Measurements from ENCODE around the gene PTGER4. TPM values are rescaled to one million over a fixed set of nuclear protein-coding genes. Genes with fewer than 3 reads are reported as not detected.
"Not testable (repeated sequence)": the region's sequence is repeated elsewhere in the genome, so short reads cannot be mapped to it uniquely, and the experiment has no call there.

PTGER4 gene
- 10 to 100 TPM in 2 of 3 donors, 1 to 10 TPM in 1; 9.5 to 14.3 (median 12.2) TPM for polyA plus RNA-seq (ENCODE audit: insufficient read length in 3 of 3)

GRCh38 chr5:40679913-40680681 is at the start of gene PTGER4:
PTGER4 (plus strand) TSS chr5:40679915; CDS start chr5:40680994, 1,079 bp downstream.
- no peak for DNase-seq (ENCODE audit: low read depth in 3 of 3, low spot score in 2 of 3)

GRCh38 chr5:40630126-40630525 is 49.6 kb upstream of the PTGER4 start:
- DNase-seq (ENCODE audit: low read depth in 3 of 3, low spot score in 2 of 3): no peak

DNA sequence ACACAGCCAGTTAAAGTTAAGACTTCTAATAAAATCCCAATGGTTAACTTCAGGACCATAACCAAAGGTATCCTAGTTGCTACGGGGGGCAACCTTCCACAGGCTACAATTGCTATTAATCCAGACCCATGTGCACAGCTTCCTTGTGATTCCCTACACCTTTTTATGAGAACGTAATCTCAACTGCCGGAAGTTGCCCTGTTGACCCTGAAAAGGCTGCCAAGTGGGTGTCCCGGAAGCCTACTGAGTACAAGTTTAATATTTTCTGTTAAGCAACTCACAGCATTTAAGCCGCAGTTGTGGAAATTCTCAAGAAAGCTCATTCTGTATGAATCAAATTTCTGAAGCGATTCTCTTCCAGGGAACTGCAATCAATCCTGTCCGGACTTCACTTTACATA is 48.5 kb upstream of the PTGER4 start:
- no peak for DNase-seq (ENCODE audit: low read depth in 3 of 3, low spot score in 2 of 3)

DNA sequence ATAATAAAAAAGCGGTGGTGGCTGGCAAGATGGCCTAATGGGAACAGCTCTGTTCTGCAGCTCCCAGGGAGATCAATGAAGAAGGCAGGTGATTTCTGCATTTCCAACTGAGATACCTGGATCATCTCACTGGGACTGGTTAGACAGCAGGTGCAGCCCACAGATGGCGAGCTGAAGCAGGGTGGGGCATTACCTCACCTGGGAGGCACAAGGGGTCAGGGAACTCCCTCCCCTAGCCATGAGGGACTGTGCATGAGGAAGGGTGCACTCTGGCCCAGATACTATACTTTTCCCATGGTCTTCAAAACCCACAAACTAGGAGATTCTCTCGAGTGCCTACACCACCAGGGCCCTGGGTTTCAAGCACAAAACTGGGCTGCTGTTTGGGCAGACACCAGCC is 45.6 kb upstream of the PTGER4 start:
- no peak for DNase-seq (ENCODE audit: low read depth in 3 of 3, low spot score in 2 of 3)

DNA sequence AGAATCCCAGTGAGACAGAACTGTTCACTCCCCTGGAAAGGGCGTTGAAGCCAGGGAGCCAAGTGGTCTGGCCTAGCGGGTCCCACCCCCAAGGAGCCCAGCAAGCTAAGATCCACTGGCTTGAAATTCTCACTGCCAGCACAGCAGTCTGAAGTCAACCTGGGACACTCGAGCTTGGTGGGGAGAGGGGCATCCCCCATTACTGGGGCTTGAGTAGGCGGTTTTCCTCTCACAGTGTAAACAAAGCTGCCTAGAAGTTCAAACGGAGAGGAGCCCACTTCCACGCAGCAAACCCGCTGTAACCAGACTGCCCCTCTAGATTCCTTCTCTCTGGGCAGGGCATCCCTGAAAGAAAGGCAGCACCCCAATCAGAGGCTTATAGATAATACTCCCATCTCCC is 45.1 kb upstream of the PTGER4 start:
- DNase-seq (ENCODE audit: low read depth in 3 of 3, low spot score in 2 of 3): no peak

- DNase-seq (ENCODE audit: low read depth in 3 of 3, low spot score in 2 of 3): not testable (repeated sequence)
Measured at GRCh38 chr5:40639531-40639930, 40.2 kb upstream of the PTGER4 start.

DNA sequence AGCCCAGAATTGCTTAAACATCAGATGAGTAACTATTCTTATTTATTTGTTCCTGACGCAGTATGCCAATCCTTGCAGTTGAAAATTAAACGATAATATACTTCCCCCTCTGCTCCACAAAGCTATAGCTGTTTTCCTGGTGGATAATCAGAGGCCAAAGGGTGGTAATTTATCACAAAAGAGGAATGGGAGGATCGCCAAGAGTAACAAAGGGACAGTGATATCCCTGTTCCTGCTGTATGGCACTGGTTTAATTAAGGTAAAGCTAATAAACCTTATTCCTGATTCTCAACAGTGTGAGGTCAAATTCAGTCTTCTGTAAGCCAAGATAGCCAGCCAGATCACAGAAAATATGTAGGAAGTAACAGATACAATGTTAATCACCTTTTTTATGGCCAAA is 33.4 kb upstream of the PTGER4 start:
- peak in 1 of 3 donors; percentile 34 for DNase-seq (ENCODE audit: low read depth in 3 of 3, low spot score in 2 of 3)

DNA sequence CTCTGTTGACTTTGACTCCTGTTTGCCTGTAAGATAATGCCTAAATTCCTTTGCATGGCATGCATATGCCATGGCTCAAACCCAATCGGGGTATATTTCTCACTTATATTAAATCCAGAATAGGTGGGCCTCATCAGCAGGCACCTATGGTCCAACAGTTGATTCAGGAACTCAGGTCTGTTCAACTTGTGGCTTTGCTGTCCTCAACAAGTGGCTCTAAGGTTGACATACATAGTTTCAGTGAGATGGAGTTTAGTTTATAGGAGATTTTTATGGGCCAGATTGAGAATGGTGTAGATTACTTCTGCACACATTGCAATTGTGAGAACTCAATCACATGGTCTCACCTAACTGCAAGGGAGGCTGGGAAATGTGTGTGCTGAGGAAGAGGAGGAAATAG is 31.6 kb upstream of the PTGER4 start:
- no peak for DNase-seq (ENCODE audit: low read depth in 3 of 3, low spot score in 2 of 3)

DNA sequence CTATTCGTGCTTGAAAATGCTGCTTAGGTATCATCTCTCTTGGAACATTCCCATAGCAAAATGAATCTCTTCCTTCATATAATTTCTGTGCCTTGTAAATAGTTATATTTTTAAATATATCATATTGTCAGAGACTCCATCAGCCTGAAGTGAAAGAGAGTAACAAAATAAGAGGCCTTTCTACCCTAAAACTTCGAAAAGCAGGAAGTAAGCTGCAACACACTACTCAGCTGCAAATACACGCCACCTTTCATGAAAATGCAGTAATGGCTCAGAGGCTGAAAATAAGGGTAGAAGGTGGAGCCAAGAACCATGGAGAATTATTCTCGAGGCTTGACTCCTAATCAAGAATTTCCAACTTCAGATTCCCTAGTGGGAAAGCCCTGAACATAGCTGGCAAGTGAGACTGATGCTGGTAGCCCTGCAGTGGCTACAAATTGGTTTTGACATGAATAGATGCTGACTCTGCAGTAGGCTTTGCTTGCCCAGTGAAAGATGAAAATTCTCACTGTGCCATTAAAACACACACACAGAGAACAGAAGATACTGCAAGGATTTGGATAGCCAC is 30.2 kb upstream of the PTGER4 start:
- DNase-seq (ENCODE audit: low read depth in 3 of 3, low spot score in 2 of 3): no peak

GRCh38 chr5:40651201-40651600 is 28.5 kb upstream of the PTGER4 start:
- DNase-seq (ENCODE audit: low read depth in 3 of 3, low spot score in 2 of 3): no peak

DNA sequence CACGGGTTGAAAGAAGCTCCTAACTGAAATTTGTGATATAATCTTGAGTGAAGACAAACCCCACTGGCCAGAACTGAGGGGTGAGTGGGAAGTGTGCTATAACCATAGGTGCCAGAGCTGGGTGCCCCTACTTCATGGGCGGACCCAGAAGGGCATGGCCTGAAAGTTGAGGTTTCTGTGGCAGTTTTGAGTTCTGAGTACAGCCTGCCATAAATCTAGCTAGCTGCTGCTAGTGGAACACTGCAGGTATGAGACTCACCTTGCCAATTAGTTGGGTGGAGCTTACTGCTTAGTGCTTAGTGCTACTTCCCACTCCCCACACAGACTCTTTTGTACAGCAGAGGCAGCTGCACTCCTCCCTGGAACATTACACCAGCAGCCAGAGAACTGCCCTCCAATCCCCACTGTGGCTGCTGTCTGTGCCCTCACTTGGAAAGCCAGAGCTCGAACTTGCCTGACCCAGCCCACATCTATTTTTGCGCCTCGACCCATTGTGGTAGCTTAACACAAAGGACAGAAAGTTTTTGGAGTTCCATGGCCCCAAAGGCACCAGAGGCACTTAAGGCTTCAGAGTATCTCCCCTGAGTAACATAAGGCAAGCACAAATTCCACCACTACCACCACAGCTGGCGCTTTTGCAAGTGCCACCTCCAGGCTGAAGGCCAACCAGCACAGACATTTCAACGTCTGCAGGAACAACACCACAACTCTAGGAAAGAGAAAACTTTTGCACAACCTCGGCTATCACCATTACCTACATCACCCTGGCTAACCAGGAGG is 27.1 kb upstream of the PTGER4 start:
- DNase-seq (ENCODE audit: low read depth in 3 of 3, low spot score in 2 of 3): no peak

DNA sequence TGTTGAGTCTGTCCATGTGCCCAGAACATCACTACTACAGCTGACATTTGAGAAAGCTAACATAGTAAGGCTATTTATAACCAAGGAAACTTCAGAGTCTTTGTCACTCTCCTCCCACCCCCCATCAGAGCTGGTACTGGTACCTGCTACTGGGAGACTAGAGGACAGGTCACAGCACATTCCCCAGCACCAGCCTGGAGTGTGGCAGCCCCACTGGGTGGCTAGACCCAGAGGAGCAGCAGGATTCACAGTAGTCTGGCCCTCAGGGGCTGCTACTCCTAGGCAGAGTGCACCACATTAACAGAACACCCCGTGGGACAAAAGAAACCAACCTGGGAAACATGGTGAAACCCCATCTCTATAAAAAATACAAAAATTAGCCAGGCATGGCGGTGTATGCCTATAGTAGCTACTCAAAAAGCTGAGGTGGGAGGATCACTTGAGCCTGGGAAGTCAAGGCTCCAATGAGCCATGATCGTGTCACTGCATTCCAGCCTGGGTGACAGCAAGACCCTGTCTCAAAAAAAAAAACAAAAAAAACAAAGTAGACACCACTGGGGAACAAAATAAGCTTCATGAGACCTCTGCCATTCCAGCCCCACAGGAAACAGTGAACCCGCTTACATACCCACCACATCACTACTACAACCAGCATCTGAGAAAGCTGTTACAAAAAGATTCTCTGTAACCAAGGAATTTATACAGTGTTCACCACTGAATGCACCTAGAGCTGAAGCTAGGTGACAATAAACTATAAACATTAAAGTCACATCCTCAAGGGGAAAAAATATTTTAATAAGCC is 26.3 kb upstream of the PTGER4 start:
- DNase-seq (ENCODE audit: low read depth in 3 of 3, low spot score in 2 of 3): no peak

- no peak for DNase-seq (ENCODE audit: low read depth in 3 of 3, low spot score in 2 of 3)
Measured at GRCh38 chr5:40654377-40654991, 25.2 kb upstream of the PTGER4 start.

GRCh38 chr5:40655138-40655537 is 24.6 kb upstream of the PTGER4 start:
- DNase-seq (ENCODE audit: low read depth in 3 of 3, low spot score in 2 of 3): no peak

DNA sequence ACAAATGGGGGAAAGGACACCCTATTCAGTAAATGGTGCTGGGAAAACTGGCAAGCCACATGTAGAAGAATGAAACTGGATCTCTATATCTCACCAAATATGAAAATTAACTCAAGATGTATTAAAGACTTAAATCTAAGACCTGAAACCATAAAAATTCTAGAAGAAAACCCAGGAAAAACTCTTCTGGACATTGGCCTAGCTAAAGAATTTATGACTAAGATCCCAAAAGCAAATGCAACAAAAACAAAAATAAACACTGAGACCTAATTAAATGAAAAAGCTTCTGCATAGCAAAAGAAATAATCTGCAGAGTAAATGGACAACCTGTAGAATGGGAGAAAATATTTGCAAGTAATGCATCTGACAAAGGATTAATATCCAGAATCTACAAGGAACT is 23.6 kb upstream of the PTGER4 start:
- not testable (repeated sequence) for DNase-seq (ENCODE audit: low read depth in 3 of 3, low spot score in 2 of 3)

DNA sequence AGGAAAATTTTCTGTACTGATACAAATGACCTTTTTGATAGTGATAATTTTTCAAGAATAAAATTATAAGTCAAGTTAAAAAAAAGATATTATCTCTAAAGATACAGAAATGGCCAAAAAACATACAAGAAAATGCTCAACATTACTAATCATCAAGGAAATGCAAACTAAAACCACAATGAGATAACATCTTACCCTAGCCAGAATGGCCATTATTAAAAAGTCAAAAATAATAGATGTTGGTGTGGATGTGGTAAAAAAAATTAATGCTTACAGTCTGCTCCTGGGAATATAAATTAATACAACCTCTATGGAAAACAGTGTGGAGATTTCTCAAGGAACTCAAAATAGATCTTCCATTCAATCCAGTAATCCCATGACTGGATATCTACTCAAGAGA is 22.9 kb upstream of the PTGER4 start:
- no peak for DNase-seq (ENCODE audit: low read depth in 3 of 3, low spot score in 2 of 3)

DNA sequence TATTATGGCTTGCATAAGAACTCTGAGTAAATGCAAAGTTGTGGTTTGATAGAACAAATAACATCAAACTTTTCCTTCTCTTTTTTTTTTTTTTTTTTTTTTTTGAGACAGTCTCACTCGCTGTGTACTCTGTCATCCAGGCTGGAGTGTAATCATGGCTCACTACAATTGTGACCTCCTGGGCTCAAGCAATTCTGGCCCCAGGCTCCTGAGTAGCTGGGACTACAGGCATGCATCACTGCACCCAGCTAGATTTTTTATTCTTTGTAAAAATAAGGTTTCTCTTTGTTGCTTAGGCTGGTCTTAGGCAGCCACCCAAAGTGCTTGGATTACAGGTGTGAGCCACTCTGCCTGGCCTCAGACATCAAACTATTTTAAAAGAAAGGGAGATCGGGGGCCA is 19.0 kb upstream of the PTGER4 start:
- no peak for DNase-seq (ENCODE audit: low read depth in 3 of 3, low spot score in 2 of 3)

DNA sequence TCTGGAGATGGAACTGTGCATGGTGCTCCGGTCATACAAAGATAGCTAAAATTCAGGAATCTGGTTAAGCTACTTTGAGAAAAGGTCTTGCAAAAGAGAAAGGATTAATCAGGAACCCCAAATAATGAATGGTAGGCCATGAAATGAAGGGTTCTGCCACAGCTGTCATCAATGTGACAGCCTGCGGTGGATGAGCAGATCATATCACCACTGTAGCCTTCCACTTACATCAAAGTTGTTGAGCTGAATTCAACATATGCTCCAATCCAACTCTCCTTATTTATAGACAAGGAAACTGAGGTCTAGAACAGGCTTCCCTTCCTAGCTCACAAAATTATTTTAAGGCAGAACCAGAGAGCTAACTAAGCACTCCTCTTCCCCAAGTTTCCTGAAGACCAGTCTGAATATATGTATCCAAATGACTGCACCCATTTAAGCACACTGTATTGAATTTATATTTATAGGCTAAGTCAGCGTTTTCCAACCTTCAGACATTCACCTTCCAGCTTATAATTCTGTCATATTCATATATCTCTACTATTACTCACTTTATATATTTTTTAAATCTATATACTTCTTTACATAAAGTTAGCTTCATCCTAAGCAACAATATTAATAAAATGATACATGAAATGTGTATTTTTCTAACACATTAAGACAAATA is 13.9 kb upstream of the PTGER4 start:
- DNase-seq (ENCODE audit: low read depth in 3 of 3, low spot score in 2 of 3): no peak

GRCh38 chr5:40666657-40667056 is 13.1 kb upstream of the PTGER4 start:
- no peak for DNase-seq (ENCODE audit: low read depth in 3 of 3, low spot score in 2 of 3)

DNA sequence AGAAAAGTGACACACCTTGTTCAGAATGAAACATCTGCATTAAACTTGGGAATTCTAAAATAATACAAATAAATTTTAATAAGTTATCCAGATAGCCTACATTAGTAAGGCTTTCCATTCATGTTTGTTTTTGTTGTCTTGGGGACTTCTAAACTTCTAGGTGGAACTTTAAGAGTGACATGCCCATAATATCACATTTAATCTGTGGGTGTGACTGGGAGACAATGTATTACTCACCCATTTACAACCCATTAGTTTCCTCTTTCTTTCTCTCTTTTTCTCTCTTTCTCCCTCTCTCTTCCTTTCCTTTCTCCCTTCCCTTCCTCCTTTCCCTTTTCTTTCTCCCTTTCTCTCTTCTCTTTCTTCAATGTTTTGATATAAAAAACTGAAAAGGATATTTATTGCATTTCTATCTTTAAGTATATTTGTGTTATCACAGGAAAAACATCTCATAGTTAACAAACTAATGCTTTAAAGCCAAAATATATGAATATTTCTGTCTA is 12.5 kb upstream of the PTGER4 start:
- DNase-seq (ENCODE audit: low read depth in 3 of 3, low spot score in 2 of 3): no peak

All from right renal cortex interstitium (tissue), 3 donors.